Tibial artery (tissue), 4 donors: ENCODE data around the gene JTB.

Source experiments
- DNase-seq, 2 donors: peaks; one replicate each; pipeline ENCODE4 v3.0.0-alpha.2; 2019
- H3K27ac ChIP-seq, 2 donors: fragments of 200-600 bp; sonication (generic) in 1 of 2; 1 replicate in 1 of 2; 2 replicates in 1 of 2; pipeline ENCODE4 v1.5.1; 2018 to 2019; ENCODE audit warnings: mild to moderate bottlenecking in 1 of 2
- H3K27me3 ChIP-seq, 2 donors: fragments of 200-600 bp; sonication (generic) in 1 of 2; one replicate each; pipeline versions ENCODE4 v1.5.1 to v1.6.0; 2016 to 2019
- H3K36me3 ChIP-seq, 3 donors: fragments of 200-600 bp; sonication (generic) in 2 of 3; one replicate each; pipeline ENCODE4 v1.5.1; 2016 to 2019; ENCODE audit warnings: mild to moderate bottlenecking in 2 of 3
- H3K4me1 ChIP-seq, 4 donors: fragments of 200-600 bp; sonication (generic) in 2 of 4; 1 replicate in 3 of 4; 2 replicates in 1 of 4; pipeline ENCODE4 v1.5.1; 2016 to 2019
- H3K4me3 ChIP-seq, 2 donors: fragments of 200-600 bp; sonication (generic) in 1 of 2; 1 replicate in 1 of 2; 2 replicates in 1 of 2; pipeline ENCODE4 v1.5.1; 2018 to 2019; ENCODE audit warnings: mild to moderate bottlenecking in 2 of 2
- H3K9me3 ChIP-seq, 3 donors: fragments of 200-600 bp; sonication (generic) in 1 of 3; one replicate each; pipeline ENCODE4 v1.5.1; 2016 to 2019
- intact Hi-C: fragments of 100-400 bp; cut with DNase I; formaldehyde crosslinking; loops from one replicate; pipeline ENCODE4 v1.15.0; 2023; ENCODE audit warnings: low total_unique reads
- TF ChIP-seq, protein P1 (sequence below), 2 experiments: fragments of 200-600 bp in 1 of 2; fragments of 450-650 bp in 1 of 2; IDR thresholded peaks; one replicate each; pipeline ENCODE4 v1.5.1; 2017 to 2019; ENCODE audit warnings: antibody characterized with exemption in 2 of 2, mild to moderate bottlenecking in 1 of 2, moderate library complexity in 1 of 2

Gene JTB

DNA sequence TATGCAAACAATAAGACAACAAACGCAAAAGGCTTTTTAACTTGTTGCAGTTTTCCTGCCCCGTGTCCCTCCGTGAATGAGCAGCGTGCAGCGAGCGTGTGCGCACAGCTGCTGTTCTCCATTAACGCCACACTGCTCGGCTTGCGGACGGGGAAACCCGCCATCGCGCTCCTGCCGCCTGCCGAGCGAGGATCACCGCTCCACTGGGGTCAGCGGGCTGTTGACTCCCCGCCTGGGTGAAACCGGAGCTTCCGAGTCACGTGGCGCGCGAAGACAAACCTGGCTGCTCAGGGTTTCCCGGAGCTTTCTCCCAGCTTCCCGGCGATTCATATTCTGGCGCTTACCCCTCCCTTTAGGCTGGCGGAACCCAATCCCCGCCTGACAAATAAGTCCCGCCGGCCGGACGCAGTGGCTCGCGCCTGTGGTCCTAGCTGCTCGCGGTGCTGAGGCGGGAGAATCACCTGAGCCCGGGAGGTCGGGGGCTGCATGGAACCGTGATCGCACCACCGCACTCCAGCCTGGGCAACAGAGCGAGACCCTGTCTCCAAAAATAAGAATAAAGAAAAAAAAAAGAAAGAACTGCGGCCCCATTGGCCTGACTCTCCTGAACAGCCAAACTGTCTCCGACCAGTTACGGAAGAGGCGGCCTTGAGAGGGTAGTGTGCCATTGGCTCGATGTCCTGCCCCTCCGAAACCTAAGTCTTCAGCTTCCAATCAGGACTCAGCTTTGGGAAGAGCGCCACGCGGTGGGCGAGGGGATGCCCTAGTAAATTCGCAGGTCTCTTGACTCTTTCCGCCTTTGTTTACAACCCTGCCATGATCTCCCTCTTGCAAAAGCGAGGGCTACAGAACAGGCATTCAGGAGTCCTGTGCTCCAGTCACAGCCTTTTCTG is 10.1 kb downstream of the JTB start, which contains the start of gene CREB3L4:
TSS of gene CREB3L4 (plus strand) at position 796 of the 893 bp plus-strand sequence. CDS start 624 bp downstream, outside the sequence.
- DNase-seq, result peak; percentile 94 to 96
- no peaks in the 10 kb centered on the region for H3K9me3 ChIP-seq
- intact Hi-C loops, result no loop called here
- peak within 1 kb of the TSS; percentile 78 to 88 for H3K27ac ChIP-seq
- TF ChIP-seq, protein P1, sequence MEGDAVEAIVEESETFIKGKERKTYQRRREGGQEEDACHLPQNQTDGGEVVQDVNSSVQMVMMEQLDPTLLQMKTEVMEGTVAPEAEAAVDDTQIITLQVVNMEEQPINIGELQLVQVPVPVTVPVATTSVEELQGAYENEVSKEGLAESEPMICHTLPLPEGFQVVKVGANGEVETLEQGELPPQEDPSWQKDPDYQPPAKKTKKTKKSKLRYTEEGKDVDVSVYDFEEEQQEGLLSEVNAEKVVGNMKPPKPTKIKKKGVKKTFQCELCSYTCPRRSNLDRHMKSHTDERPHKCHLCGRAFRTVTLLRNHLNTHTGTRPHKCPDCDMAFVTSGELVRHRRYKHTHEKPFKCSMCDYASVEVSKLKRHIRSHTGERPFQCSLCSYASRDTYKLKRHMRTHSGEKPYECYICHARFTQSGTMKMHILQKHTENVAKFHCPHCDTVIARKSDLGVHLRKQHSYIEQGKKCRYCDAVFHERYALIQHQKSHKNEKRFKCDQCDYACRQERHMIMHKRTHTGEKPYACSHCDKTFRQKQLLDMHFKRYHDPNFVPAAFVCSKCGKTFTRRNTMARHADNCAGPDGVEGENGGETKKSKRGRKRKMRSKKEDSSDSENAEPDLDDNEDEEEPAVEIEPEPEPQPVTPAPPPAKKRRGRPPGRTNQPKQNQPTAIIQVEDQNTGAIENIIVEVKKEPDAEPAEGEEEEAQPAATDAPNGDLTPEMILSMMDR (IDR thresholded peaks at IDR 0.05), result peak; percentile 17 to 37
- H3K36me3 ChIP-seq, result peaks cover 0 to 2% (median 0%) of the 10 kb centered on the region in 3 donors
- H3K27me3 ChIP-seq, result no peaks in the 10 kb centered on the region
- peak within 1 kb of the TSS; percentile 62 for H3K4me3 ChIP-seq
- H3K4me1 ChIP-seq, result peaks cover 0 to 50% (median 31%) of the 10 kb centered on the region in 4 donors

DNA sequence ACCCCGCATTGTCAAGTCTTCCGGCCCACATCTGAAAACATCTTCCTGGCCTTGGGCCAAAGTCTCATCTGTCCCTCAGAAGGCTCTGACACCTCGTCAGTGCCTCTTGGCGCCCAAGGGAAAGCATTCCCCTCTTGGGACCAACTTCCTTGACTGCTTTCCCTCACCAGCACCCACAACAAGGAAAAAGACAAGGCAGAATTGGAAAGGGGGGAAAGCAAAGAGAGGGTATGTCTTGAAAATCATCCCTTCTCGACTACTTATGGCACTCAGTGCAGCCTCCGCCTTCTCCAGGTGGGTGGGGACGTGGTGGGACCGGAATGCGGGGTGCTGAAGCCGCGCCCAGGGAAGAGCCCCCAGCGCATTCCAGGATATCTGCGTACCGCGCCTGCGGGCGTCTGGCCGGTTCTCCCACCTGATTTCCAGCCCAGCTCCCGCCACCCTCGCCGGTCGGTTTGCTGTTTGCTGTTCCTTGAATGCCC is 13.6 kb downstream of the JTB start:
- Histone ChIP-seq H3K4me1 (peaks cover 0 to 62% (median 50%) of the 10 kb centered on the region in 4 donors), H3K9me3 (no peaks in the 10 kb centered on the region), H3K4me3 (peak overlapping the region; percentile 71 to 72), H3K36me3 (peaks cover 0 to 16% (median 12%) of the 10 kb centered on the region in 3 donors), H3K27ac (peak overlapping the region; percentile 89 to 95), H3K27me3 (no peaks in the 10 kb centered on the region)
- intact Hi-C loops, result no loop called here
- TF ChIP-seq, protein P1 (IDR thresholded peaks at IDR 0.05), result no peak
- no peak for DNase-seq

DNA sequence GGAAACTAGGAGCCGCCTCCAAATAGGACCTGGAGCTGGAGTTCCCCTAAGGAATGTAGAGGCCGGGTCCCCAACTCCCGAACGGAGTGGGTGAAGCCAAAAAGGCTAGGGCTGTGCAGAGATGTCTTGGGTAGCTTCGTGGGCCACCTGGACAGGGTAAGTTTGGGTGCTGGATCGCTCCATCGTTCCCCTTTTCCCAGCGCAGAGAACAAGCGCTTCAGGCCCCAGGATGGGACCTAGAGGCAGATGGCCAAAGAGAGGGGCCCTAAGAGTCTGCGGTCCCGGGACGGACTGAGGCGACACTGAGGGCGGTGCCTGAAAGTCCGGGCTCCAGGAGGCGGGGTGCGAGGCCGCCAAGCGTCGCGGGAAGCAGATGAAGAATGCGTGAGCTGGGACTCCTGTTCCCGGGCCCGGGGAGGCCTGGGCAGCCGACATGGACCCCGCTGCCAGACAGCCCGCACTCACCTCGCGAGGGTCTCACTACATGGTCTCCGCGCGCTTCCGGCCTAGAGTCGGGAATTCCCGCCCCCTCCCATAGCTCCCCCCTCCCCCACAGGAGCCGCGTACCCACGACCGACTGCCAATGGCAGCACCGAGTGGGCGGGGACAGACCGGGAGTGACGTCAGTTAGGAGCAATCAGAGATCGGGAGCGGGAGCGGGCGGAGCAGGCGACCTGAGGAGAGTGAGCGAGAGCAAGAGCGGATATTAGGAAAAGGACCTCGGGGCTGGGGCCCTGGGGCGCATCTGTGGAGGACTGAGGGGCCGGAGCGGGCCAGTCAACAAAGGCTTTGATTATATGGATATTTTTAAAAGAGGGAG is 14.2 kb downstream of the JTB start, which contains the start of gene SLC39A1:
TSS of gene SLC39A1 (minus strand) at position 508 of the 820 bp plus-strand sequence. CDS start 822 bp downstream, outside the sequence.
- H3K4me3 ChIP-seq, result peak within 1 kb of the TSS; percentile 71 to 72
- no peaks in the 10 kb centered on the region for H3K9me3 ChIP-seq
- TF ChIP-seq, protein P1 (IDR thresholded peaks at IDR 0.05), result no peak
- H3K27ac ChIP-seq, result peak within 1 kb of the TSS; percentile 89 to 95
- peaks cover 0 to 58% (median 48%) of the 10 kb centered on the region in 4 donors for H3K4me1 ChIP-seq
- H3K36me3 ChIP-seq, result peaks cover 0 to 16% (median 12%) of the 10 kb centered on the region in 3 donors
- peak; percentile 99 to 100 for DNase-seq
- H3K27me3 ChIP-seq, result no peaks in the 10 kb centered on the region
- intact Hi-C loops, result no loop called here

DNA sequence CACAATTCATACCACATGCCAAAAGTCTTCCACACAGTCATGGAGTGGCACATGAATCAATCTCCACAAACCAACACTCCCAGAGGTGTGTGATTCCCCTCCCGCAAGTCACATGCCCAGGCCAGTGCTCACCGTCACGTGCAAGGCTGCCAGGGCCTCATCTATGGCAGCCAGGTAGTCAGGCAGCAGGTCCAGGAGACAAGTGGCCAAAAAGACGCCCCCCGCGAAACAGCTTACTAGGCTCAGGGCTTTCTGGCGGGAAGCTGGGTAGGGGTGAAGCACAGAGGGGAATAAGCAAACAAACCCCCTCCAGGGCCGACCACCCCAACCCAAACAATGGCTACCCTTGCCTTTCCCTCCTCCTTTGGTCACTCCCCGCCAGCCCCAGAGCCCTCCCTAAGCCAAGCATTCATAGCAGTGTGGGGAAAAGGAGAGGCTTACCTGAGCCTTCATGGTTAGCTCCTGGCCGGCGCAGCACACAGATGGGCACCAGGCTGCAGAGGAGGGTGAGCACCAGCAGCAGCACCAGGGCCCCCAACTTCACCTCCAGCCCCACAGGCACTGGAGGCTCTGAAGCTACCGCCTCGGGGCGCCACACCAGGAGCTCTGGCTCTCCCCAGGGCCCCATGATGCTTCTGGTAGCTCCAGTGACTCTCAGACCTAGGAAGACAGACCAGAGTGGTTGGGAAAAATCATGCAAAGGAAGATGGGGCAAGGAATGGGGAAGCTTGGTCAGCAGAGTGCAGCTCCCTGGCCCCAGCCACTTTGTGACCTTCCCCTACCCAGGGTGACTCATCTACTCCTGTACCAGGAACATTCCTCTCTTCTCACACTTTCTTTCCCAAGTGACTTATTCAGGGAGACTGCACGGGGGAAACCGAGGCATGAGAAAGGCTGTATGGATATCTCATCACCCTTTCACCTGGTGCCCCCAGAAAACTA is 15.1 kb downstream of the JTB start:
- H3K27me3 ChIP-seq, result no peaks in the 10 kb centered on the region
- H3K4me3 ChIP-seq, result peak overlapping the region; percentile 71 to 72
- peaks cover 0 to 58% (median 47%) of the 10 kb centered on the region in 4 donors for H3K4me1 ChIP-seq
- H3K36me3 ChIP-seq, result peaks cover 0 to 16% (median 12%) of the 10 kb centered on the region in 3 donors
- DNase-seq, result peak in 1 of 2 donors; percentile 62
- H3K27ac ChIP-seq, result peak overlapping the region; percentile 89 to 95
- TF ChIP-seq, protein P1 (IDR thresholded peaks at IDR 0.05), result no peak
- intact Hi-C loops, result no loop called here
- no peaks in the 10 kb centered on the region for H3K9me3 ChIP-seq
